NOMO-1 treated with dmso at 0.1 percent for 144 hours (cell line): ENCODE data around the gene CDR2L.
"Not testable (repeated sequence)": the region's sequence is repeated elsewhere in the genome, so short reads cannot be mapped to it uniquely, and the experiment has no call there.

Experiments used
- DNase-seq: peaks from one replicate; lab custom pipeline; 2025; ENCODE audit not compliant: unreplicated experiment; lab: John Stamatoyannopoulos, UW

The CDR2L gene

GRCh38 chr17:75008373-75008772 lies 20.9 kb downstream of the CDR2L start:
- no peak for DNase-seq

DNA sequence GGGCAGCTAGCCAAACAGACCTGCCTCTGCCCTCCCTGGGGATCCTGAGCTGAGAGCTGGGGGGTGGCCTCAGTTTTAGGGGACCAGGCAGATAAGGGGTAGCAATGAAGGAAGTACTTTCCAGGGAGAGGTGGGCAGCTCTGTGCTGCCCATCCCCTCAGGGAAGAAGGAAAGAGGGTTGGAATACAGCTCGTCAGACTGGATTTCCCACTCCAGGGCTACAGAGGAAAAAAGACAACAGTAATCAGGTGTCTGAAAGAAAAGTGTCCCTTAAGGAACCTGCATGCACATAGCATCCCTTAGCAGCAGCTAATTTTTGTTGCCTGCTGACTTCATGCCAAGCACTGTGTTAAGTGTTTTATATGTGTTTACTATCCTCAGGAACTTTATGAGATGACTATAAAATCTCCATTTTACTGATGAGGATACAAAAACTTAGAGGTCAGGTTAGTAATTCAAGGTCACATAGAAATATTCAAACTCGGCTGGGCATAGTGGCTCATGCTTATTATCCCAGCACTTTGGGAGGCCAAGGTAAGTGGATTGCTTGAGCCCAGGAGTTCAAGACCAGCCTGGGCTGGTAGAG lies 21.8 kb downstream of the CDR2L start:
- no peak for DNase-seq

DNA sequence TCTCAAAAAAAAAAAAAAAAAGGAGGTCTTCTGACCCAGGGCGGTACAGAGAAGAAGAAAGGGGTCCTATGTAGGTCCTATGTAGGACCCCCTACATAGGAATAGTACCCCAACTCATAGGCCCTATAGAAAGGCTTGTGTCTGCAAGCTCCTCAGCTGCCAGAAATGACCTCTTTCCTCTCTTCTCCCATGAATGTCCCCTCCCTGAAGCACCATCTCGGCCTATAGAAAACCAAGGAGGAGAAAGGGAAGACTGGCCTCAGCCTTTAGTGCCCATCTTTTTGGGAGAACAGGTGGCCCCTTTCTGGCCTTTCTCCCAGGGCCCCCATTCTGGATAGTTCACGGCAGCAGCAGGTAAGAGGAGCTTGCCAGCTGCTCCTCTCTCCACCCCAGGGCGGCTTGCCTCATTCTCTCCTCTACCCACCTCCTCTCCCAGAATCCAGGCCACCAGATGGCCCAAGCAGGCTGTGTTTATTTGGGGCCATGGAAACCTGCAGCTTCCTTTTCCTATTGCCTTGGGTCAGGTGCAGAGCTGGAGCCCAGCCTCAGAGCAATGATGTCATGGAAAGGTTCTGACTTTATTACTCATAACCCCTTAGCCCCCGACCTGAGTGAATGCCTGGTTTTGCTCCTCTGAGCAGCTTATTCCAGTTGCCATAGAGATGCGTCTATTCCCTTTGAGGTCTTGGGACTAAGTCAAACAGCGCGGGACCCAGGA lies 23.4 kb downstream of the CDR2L start:
- no peak for DNase-seq

DNA sequence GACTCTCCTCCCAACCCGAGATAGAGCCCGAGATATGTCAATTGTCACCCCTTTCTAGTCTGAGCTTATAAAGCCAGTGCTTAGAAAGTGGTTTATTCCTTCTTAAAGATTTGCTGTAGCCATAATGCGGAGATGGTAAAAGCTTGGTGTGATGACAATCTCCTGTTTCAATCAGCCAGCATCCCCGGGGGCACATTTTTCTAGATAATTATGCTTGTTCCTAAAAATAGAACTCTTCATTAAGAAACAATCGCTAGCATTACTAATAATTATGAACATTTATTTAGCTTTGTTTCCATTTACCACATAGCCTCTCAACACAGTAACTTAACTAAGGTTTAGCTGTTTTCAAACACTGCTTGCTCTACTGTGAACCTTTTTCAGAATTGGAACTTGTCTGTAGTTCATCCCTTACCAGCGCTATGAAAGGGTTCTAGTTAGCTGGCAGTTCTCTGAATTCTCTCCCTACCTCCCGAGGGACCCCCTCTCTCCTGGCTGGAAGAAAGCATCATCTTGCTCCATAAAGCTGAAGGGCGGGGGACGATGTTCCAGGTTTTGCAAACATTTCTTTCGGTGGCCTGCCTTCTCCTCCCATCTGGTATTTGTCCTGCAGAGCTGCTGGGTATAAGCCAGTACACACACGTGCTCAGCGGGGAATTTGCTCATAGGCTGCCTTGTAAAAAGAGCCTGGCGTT lies 24.1 kb downstream of the CDR2L start:
- no peak for DNase-seq

DNA sequence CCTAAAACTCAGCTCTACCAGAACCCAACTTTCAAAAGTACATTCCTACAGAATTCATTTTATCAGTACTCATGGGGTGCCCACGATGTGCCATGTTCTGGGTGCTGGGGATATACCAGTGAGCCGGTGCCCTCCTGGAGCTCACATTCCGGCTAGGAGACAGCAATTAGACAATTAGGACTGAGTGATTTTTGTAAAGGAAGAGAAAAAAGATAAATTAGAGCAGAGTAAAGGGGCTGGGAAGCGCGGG lies 24.6 kb downstream of the CDR2L start:
- no peak for DNase-seq

DNA sequence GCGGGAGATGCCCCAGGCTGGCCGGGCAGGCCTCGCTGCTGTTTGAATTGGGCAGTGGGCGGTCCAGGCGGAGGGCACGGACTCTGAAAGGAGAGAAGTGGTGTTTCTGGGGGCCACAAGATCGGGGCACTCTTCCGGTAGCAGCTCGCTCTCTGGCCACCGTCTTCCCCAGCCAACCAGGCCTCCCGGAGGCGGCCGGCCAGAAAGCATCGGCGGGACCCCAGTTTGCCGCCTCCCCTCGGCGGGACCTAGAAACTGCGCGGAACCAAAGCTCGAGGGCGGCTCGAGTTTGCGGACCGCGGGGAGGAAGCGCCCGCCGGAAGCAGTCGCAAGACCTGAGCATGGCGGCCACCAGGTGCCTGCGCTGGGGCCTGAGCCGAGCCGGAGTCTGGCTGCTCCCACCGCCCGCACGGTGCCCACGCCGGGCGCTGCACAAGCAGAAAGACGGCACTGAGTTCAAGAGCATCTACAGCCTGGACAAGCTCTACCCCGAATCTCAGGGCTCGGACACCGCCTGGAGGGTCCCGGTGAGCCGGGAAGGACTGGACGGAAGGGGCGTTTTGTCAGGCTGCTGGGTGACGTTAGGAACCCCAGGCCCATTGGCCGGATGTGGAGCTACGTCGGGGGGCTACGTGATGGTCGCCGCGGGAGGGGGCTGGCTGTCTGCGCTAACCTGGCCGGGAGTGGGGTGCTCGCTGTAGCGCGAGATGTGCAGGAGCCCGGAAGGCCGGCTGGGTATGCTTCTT lies 25.1 kb downstream of the CDR2L start, which contains the start of gene MRPL58:
Gene MRPL58 (plus strand): TSS at position 325 of the 746 bp plus-strand sequence. CDS start 17 bp downstream, at position 342.
- peak; percentile 88 for DNase-seq

- DNase-seq = no peak
Observed at GRCh38 chr17:75013092-75013559, 25.7 kb downstream of the CDR2L start.

GRCh38 chr17:75019146-75019545 lies 31.7 kb downstream of the CDR2L start:
- no peak for DNase-seq

GRCh38 chr17:75019710-75020109 lies 32.3 kb downstream of the CDR2L start:
- no peak for DNase-seq

DNA sequence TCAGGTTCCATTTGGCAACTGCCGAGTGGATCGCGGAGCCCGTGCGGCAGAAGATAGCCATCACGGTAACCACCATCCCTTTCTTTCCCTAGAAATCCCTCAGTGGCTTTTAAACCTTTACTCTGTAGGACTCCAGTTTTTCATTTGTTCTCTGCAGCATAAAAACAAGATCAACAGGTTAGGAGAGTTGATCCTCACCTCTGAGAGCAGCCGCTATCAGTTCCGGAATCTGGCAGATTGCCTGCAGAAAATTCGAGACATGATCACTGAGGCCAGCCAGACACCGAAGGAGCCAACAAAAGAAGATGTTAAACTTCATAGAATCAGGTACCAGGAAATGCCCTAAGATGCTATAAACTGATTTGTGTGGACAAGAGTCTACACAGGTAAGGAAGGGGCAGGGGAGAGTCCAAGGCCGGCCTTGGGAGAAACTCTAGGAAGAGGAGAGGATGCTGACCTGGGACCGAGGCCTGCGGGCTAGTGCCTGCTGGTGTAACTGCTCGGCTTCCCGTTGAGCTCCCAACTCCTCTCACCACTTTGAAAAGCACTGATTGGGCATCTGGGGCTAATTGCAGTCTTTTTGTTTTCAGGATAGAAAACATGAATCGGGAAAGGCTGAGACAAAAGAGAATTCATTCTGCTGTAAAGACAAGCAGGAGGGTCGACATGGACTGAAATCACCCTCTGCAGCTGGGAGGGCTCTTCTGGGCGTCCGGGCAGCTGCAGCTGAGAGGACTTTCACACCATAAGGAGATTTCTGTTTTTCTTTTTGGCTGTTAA lies 33.1 kb downstream of the CDR2L start:
- no peak for DNase-seq

GRCh38 chr17:75024686-75025397 lies 37.4 kb downstream of the CDR2L start:
- no peak for DNase-seq

- DNase-seq = not testable (repeated sequence)
Observed at GRCh38 chr17:75025398-75025734, 37.9 kb downstream of the CDR2L start.

GRCh38 chr17:75026650-75027049 lies 39.2 kb downstream of the CDR2L start:
- not testable (repeated sequence) for DNase-seq

GRCh38 chr17:75030161-75030560 lies 42.7 kb downstream of the CDR2L start:
- no peak for DNase-seq

- no peak for DNase-seq
Observed at GRCh38 chr17:75031972-75032719, 44.7 kb downstream of the CDR2L start.

DNA sequence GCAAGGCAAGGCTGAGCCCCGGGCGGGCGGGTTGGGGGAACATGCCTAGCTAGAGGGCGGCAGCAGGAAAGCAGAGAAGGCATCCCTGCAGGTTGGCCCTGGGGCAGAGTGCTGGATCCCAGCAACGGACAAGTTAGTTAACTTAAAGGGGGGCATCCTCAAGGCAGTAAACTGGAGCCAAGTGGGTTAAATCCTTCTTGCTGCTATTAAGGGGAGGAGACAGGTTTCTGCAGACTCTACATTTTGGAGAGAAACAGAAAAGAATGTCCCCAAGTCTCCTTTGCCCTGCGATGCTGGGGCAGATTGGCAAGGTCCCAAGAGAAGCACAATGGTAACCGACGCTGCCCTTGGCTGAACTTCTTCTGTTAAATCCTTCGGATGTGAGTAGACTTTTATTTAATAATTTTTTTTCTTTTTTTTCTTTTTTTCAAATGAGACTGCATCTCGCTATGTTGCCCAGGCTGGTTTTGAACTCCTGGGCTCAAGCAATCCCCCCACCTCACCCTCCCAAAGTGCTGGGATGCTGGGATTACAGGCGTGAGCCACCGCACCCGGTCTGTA lies 45.4 kb downstream of the CDR2L start:
- no peak for DNase-seq

DNA sequence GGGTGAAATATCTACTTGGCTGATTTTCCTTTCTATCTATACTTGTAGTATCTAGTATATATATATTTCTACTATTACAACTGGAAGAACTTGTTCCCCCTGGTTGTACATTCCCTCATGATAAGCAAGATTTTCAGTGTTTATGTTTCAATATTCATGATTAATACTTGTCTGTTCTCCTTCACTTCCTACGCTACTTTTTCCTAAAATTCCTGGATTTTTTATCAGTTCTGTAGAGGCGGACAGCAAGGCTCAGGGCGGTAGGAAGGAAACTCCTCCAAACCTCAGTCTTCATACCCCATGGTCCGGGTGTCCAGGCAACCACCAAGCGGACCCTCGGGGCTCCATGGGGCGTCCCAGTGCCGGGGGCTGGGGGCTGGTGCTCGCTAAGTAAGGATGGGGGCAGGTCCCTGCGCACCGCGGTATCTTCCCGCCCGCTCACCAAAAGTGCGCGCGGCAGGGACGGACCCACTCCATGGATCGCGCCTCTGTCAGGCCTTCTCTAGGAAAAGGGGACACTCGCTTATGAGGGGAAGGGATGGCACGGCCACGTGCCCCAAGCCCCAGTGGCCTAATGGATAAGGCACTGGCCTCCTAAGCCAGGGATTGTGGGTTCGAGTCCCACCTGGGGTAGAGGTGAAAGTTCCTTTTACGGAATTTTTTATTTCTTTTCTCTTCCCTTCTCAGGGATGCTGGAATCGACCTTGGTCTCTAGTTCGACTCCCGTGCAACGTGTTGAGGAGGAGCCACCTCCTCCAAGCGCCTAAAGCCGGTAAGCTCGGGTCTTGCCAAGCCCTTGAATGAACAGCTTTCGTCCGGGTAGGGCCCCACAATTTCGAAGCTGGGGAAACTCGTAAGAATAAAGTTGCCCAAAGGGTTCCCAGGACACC lies 46.2 kb downstream of the CDR2L start:
- peak; percentile 38 for DNase-seq

- DNase-seq = peak; percentile 82
Observed at GRCh38 chr17:75034236-75034908, 46.9 kb downstream of the CDR2L start.
